ENCODE data around the gene EEFSEC.

The EEFSEC gene

DNA sequence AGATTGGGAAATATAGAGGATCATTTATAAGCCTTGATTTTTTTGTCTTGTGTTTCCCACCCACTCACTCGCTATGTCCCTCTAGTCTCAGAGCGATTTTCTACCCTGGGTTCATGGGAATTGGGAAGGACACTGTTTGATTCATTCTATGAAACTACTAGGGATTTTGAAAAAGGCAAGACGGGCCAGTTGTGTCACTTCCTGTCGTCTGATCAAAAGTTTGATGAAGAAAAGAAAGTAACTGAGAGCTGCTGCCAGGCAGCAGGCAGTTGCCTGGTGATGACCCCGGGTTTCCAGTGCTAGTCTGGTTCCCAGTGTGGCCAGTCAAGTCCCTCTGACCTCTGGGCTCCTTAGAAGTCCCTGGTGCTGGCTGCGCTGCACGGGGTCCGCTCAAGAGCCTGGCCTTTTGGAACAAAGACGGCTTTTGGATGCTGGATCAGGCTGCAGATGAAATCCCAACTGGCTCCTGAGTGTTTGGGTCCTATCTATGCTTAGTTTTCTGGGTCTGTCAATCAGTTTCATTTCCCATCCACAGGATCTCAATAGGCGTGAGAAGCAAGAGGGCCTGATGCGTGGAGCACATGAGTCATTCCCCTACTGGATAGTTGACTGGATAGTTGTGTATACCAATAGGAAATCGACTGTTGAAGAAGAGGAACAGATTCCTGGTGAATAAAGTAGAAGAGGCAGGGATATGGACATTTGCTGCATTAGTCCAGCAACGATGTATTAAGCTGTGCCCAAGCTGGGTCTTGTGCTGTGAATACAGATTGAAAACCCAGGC lies 89.7 kb downstream of the EEFSEC start:
- TF ChIP-seq CTCF (IDR thresholded peaks at IDR 0.05; ENCODE audit: insufficient read depth, low read length, poor library complexity, severe bottlenecking) = no peak
- DNase-seq (ENCODE audit: extremely low read depth, insufficient read length) = no peak
- Histone ChIP-seq H3K27me3 (replicated peaks; ENCODE audit: control insufficient read depth, insufficient read depth, low read length) (no peaks in the 10 kb centered on the region), H3K36me3 (ENCODE audit: control insufficient read depth, insufficient read depth, low read length) (no peaks in the 10 kb centered on the region; the same call in 1 of the 2 replicates), H3K4me3 (replicated peaks; ENCODE audit: low read depth, low read length) (no peak overlapping the region)

DNA sequence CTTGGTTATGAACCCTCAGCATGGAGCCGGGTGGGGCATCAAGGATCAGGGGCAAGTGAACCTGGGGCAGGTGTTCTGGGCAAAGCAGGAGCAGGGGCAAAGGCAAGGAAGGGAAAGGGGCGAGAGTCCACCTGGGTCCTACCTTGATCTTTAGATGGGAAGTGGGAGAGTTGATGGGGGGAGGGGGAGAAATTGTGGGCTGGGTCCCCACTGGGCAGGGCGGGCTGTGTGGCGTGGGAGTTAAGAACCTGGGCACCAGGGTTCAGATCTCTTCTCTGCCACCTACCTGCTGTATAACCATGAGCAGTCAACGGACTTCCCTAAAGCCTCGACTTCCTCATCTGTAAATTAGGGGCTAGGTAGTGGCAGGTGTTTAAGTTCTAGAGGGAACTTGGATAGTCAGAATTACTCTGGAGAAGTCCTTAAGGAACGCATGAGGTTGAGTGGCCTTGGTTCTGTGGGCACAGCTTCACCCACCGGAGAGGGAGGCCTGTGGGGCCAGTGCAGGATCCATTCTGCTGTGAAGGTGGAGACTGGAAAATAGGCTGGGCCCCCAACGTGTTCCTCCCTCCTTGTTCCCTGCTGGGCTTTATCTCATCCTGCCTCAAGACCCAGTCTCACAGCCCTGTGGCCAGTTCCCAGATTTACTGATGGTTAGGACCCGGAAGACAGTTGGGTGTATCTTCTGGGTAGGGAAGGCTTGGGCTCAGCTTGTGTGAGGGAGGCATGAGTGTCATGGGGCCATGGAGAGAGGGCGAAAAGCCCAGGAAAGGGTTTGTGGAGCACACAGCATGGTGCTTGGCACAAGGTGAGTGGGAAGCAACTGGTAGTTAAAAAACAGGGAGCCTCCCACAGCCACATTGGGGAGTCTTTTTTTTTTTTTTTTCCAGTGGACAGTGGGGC lies 90.6 kb downstream of the EEFSEC start:
- TF ChIP-seq CTCF (IDR thresholded peaks at IDR 0.05; ENCODE audit: insufficient read depth, low read length, poor library complexity, severe bottlenecking) = no peak
- no peaks in the 10 kb centered on the region; the same call in 1 of the 2 replicates for H3K36me3 ChIP-seq (ENCODE audit: control insufficient read depth, insufficient read depth, low read length)
- no peak for DNase-seq (ENCODE audit: extremely low read depth, insufficient read length)
- H3K27me3 ChIP-seq (replicated peaks; ENCODE audit: control insufficient read depth, insufficient read depth, low read length) = no peaks in the 10 kb centered on the region
- H3K4me3 ChIP-seq (replicated peaks; ENCODE audit: low read depth, low read length) = no peak overlapping the region

GRCh38 chr3:128245460-128245859 lies 92.2 kb downstream of the EEFSEC start:
- no peaks in the 10 kb centered on the region; the same call in 1 of the 2 replicates for H3K36me3 ChIP-seq (ENCODE audit: control insufficient read depth, insufficient read depth, low read length)
- no peak overlapping the region for H3K4me3 ChIP-seq (replicated peaks; ENCODE audit: low read depth, low read length)
- DNase-seq (ENCODE audit: extremely low read depth, insufficient read length) = no peak
- H3K27me3 ChIP-seq (replicated peaks; ENCODE audit: control insufficient read depth, insufficient read depth, low read length) = no peaks in the 10 kb centered on the region
- no peak for TF ChIP-seq CTCF (IDR thresholded peaks at IDR 0.05; ENCODE audit: insufficient read depth, low read length, poor library complexity, severe bottlenecking)

- DNase-seq (ENCODE audit: extremely low read depth, insufficient read length) = no peak
- no peak overlapping the region for H3K4me3 ChIP-seq (replicated peaks; ENCODE audit: low read depth, low read length)
- no peaks in the 10 kb centered on the region for H3K27me3 ChIP-seq (replicated peaks; ENCODE audit: control insufficient read depth, insufficient read depth, low read length)
- no peaks in the 10 kb centered on the region; the same call in 1 of the 2 replicates for H3K36me3 ChIP-seq (ENCODE audit: control insufficient read depth, insufficient read depth, low read length)
- TF ChIP-seq CTCF (IDR thresholded peaks at IDR 0.05; ENCODE audit: insufficient read depth, low read length, poor library complexity, severe bottlenecking) = no peak
Measured at GRCh38 chr3:128247666-128248409, 94.6 kb downstream of the EEFSEC start.

DNA sequence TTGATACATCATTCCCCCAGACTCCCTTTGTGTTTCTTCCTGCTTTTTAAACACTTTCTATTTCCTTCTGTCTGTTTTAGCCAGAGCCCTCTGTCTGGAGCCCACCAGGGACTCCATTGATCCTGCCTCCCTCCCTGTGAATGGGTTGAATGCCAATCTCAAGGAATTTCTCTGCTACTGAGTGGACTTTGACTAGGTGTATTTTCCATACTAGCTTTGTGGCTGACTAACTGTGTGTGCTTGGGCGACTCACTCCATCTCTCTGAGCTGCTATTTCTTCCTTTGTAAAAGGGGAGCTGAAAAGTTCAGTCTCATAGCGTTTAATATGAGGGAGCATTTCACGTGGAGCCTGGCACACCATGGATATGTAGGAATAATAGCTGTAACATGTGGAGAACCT lies 98.8 kb downstream of the EEFSEC start:
- no peak for DNase-seq (ENCODE audit: extremely low read depth, insufficient read length)
- Histone ChIP-seq H3K4me3 (replicated peaks; ENCODE audit: low read depth, low read length) (no peak overlapping the region), H3K36me3 (ENCODE audit: control insufficient read depth, insufficient read depth, low read length) (peaks cover 2% of the 10 kb centered on the region), H3K27me3 (replicated peaks; ENCODE audit: control insufficient read depth, insufficient read depth, low read length) (no peaks in the 10 kb centered on the region)
- no peak for TF ChIP-seq CTCF (IDR thresholded peaks at IDR 0.05; ENCODE audit: insufficient read depth, low read length, poor library complexity, severe bottlenecking)
